Frontal cortex (tissue), 4 donors: Measurements from ENCODE around the gene NBEAL2. TPM values are rescaled to one million over a fixed set of nuclear protein-coding genes. Genes with fewer than 3 reads are reported as not detected.

ENCODE experiments used
- DNase-seq, 2 donors: peaks; one replicate each; pipeline ENCODE4 v3.0.0; 2012; ENCODE audit warnings: low spot score in 2 of 2
- FAIRE-seq: peaks from 2 replicates; lab custom pipeline; 2012; peaks lifted over from hg19 to GRCh38; lab: Jason Lieb, UNC
- total RNA-seq: library from RNA; depleted of rRNA; stranded (reverse); fragments of >200 nt; gene quantifications from one replicate; pipeline ENCODE4 v1.2.3, GENCODE V29; 2014
- donor health status: control.
- donor health status: control.
- donor health status: control.

Gene NBEAL2
- total RNA-seq, result 4.9 TPM

DNA sequence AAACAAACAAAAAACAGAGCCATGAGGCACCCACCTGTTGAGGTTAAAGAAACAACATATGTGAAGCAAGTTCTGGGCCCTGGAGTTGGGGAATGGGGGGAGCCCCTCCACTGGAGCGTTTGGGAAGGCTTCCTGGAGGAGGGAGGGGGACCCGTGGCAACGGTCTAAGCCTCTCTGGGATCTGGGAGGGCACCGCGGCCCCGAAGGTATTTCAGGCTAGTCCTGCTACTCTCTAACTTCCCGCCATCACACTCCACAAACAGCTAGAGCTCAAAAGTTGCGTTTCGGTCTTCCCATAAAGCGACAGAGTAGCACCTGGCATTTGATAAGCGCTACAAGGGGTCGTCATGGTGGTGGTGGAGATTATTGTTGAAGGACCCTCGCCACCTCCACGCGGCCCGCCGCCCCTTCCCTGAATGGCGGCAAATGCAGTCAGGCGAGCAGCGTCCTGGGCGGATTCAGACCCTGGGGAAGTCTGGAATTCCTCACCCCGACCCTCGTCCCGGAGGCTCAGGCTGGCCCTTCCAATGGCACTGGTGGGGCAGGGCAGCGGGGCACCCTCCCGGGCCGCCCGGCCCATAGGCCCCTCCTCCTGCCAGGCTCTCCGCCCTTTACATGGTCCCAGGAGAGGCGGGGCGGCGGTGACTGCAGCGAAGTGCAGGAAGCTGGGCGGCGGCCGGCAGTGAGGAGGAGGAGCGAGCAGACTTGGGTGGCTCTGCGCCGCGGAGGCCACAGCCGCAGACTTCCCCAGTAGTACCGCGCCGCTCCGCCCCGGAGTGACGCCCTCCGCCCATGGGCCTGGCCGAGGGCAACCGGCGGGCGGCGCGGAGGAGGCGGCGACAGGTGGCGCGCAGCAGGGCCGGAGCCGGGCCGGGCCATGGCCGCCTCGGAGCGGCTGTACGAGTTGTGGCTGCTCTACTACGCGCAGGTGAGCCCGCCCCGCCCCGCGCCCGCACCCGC lies at the start of gene NBEAL2:
NBEAL2 (plus strand) TSS at position 682 of the 960 bp plus-strand sequence; CDS start at position 878, 196 bp downstream.
- FAIRE-seq (no peak), DNase-seq (peak; percentile 86 to 92)

- FAIRE-seq (no peak), DNase-seq (no peak)
Measured at GRCh38 chr3:46930166-46930944, 49.1 kb upstream of the NBEAL2 start.

GRCh38 chr3:46930945-46931403 lies 48.5 kb upstream of the NBEAL2 start:
- no peak for DNase-seq
- FAIRE-seq, result no peak

DNA sequence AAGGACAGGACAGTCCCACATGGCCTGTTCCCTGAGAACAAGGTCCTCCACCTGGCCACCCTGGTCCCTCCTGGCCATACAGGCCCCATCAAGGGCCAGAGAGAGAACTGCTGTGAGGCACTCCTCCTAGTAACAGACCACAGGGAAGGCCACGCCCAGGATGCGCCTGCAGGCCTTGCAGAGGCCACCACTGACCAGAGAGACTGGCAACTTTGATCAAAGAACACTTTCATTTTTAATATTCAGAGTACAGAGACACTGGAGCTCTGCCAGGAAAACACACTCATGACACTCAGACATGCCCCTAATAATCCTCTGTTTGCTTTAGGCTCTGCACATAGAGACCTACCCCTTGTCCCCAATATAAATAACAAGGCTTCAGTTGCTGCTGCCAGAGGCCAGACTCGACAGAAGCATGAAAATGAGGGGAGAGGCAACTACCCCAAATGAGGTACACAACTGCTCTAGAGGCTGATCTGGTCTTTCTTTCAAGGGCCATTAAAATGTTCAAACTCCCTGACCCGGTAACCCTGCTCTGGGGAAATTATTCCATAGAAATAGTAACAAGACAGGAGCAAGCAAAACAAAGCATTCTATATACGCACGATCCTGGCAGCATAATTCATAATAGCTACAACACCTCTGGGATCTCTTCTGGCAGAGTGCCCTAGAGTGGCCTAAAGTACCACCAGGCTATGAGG lies 47.7 kb upstream of the NBEAL2 start:
- no peak for FAIRE-seq
- no peak for DNase-seq

DNA sequence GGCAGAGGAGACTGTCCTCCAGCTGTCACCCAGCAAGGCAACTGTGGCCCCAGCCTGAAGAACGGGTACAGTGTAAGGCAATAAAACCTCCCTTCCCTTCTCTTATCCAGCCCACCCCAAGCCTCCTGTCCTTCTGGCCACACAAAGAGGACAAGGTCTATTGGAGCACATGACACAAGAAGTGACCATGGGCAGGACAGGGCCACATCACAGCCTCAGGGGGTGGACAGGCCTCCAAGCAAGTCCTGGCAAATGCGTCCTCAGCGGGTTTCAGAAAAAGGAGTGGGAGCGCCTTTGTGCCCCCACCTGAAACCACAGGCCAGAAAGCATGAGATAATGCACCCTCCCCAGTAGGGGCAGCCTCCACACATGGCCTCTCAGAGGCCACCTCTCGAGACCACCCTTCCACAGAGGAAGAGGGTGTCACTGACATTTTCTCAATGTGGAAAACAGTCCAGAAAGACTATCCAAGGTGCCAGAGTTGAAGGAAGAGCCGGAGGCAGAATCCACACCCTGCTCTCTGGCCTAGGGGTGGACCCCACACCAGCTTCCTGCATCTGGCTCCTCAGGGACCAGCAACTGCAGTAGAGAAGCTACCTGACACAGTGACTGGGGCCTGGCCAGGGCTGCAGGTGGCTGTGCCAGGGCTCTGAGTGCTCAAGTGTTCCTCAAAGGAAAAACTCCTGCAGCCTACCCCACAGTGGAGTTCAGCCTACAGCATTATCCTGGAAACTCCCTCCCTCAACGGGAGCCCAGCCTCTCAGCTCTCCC lies 46.8 kb upstream of the NBEAL2 start:
- DNase-seq, result no peak
- no peak for FAIRE-seq

- DNase-seq (no peak), FAIRE-seq (no peak)
Measured at GRCh38 chr3:46933261-46933660, 46.2 kb upstream of the NBEAL2 start.

- DNase-seq (no peak), FAIRE-seq (no peak)
Measured at GRCh38 chr3:46934072-46934471, 45.4 kb upstream of the NBEAL2 start.

DNA sequence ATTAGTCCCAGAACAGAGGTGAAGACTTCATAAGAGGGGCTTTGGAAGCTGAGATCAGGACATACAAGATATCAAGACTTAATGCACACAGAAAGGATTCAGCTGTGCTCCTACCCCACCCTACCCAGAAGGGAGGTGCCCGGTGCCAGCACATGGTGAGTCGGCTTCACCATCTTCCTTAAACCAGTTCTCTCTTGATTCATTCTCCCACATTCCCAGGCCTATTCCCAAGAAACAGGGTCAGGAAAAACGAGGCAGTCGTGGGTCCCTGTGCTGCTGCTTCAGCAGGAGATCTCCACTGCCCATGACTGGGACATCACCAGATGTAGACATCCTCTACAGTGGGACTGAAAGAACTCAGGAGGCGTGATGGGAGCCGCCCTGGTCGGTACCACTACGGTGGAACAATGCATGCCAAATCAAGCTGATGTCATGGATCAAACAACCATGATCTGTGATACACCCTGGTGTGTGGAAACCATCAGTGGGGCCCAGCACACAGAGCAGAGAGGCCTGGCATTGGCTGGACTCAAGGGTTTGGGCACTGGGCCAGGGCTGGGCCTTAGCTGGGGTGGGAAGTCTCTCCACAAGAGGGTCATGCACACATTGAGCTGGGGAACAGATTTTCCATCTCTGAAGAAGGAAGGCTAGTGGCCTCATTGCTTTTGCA lies 44.8 kb upstream of the NBEAL2 start:
- FAIRE-seq (no peak), DNase-seq (no peak)

DNA sequence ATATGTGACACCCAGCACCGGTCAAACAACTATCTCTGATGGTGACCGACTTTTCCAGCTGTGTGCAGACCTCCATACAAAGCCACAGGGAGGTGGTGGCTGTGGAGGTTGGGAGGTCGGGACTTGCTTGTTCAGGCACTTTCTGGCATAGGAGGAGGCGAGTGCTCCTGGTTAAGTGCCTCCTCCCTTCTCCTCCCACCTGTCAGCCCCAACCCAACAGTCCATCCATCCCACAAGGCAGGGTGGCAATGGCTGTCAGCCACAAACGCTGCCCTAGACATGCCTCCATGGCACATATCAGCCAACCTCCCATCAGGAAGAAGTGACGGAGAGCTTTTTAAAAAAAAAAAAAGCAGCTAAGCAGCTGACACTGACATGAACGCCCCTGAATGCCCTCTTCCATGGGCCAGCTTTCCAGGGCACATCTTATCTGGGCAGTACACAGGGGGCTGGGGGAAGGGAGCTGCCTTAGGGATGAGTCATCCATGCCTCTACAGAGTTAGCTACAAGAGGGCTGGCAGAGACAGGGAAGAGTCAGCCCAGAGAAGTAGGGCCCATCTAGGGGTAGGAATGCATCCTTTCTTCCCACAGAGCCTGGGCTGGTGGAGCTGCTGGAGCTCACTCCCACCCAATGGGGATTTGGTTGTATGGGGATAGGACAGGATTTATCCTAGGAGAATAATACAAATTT lies 44.2 kb upstream of the NBEAL2 start:
- FAIRE-seq (no peak), DNase-seq (peak in 1 of 2 donors; percentile 65)

DNA sequence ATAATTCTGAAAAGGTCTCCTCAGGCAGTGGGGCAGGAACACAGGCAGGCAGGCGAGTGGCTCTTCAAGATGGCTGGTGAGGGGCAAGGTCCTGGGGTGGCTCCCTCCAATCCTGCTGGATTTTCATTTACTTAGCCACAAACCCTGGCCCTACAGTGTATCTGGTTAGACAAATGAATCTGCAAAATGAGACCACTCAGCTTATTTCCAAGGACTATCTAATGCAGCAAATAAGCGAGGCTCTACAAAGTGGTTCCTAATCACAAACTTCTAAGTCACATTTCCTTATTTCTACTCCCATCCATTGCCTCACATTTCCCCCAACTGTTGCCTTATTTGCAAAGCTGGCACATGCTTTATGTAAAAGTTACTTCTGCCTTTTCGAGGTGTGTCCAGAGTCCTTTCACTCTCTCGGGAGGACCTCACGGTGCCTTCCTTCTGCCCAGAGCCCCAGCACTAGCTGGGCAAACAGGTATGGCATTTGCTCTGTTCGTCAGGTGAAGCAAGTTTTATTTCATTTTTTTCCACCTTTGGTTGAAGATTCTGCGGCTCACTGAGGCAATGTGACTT lies 43.4 kb upstream of the NBEAL2 start:
- FAIRE-seq, result no peak
- no peak for DNase-seq

- FAIRE-seq (no peak), DNase-seq (no peak)
Measured at GRCh38 chr3:46936733-46937250, 42.7 kb upstream of the NBEAL2 start.

DNA sequence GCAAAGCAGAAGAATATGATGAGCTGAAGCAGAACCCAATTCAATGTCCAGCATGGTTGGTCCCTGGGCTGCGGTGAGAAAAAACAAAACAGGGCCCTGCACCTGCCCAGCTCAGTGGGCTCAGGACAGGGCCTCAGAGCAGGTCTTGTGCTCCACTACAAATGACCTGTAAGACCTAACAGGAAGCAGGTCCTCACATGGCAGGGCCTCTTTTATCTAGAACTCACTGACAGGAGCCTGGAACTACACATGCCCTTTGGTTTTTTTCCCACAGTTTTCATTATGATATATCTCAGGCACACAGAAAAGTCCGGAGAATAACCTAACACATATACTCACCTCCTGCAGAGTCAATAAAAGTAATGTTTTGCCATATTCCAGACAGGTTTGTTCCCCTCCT lies 41.3 kb upstream of the NBEAL2 start:
- DNase-seq (no peak), FAIRE-seq (no peak)

DNA sequence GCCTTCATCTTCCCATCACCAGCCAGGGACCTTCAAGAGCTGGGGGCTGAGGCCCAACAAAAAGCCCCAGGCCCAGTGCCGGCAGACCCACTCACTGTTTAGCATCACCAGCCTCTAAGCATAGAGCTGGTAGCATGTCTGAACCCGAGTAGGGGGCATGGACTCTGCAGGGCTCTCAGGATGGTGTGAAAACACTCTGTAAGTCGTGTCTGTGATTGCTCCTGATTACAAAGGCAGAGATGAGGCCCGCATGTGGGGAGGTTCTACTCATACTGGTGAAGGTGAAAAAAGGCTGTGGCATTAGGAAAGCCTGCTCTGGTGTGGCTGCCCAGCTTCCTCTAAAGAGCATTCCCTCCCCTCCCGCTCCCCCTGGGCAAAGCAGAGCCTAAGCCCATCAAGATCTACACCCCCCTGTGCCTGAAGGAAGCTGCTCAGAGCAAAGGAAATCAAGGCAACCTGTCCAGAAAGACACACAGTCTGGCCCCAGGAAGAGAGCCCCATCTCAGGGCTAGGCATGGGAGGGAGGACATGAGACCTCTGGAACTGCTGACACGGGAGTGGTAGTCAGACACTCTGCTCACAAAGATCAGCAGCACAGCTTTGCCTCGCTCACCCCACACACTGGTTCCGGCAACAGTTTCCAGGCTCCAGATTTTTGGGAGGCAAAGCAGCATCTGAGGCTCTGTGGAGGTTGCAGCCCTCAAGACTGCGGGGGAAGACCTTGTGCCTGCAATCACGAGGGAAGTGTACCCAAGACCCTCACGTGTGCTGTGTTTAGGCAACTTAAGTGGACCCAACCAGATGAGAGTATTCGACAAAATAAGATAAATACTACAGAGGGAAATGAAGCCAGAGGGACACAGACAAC lies 39.7 kb upstream of the NBEAL2 start:
- FAIRE-seq (no peak), DNase-seq (no peak)

DNA sequence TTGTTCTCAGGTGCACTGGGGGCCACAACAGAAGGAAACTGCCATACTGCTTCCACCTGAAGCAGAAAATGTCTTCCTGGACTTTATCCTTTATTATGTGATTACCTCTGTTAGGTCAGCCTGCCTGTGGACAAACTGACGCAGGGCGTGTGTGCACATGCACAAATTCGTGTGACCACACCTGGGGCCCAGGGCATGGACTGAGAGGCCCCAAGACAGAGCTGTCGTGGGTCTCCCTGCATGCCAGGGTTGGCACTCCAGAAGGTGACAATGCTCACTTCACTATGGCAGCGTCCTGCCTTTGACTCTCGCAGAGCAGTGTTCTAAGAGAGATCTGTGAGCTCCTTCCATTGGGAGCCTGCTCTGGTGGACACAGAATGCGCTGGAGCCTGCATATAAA lies 37.4 kb upstream of the NBEAL2 start:
- DNase-seq, result no peak

DNA sequence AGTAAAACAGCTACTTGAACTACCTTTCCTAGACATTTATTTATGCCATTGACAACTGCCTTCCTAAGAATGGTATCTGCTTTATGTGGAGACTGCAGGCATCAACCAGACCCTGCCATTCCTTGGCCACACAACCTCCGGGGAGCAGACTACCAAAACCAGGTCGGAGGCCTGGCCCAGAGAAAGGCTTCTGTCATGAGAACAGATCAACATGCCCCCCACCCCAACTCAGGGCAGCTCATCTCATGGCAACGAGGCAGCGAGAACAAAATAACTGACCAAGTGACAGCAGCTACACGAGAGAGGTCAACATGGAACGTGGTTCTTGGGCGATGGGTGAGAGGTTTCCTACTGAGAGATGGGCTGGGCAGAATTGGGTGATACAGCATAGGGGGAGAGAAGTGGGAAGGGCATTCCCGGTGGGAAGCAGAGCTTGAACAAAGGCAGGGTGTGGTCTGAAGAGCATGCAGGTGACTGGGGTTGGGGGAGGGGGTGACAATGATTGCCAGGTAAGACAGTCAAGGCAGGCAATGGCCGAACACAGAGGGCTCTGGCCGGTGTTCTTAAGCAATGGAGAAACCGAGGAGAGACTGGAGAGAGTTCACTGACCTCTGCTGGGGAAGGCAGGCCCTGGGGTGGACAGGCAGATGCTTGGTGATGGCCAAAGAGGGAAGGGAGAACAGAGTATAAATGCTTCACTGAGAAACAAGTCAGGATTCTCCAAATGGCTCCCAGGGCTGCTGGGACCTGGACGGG lies 36.8 kb upstream of the NBEAL2 start:
- DNase-seq (no peak), FAIRE-seq (no peak)

More for the DNA sequence above, 37.4 kb upstream of the NBEAL2 start:
- no peak for FAIRE-seq
